H9 (cell line): ENCODE results near the gene RPL29. TPM values are rescaled to one million over a fixed set of nuclear protein-coding genes. Genes with fewer than 3 reads are reported as not detected.

ENCODE experiments used
- DNase-seq: peaks from one replicate; pipeline ENCODE4 v3.0.0-alpha.2; 2017
- H2AFZ ChIP-seq: one replicate; pipeline ENCODE4 v1.6.1; 2013; ENCODE audit warnings: mild to moderate bottlenecking, low read length, control low read depth, moderate library complexity
- H2AK5ac ChIP-seq: 2 replicates; pipeline ENCODE4 v1.6.1; 2013; ENCODE audit warnings: low read length, control low read depth, mixed read lengths; ENCODE audit not compliant: insufficient read length
- H2BK120ac ChIP-seq: one replicate; pipeline ENCODE4 v1.6.1; 2013; ENCODE audit warnings: low read depth, mild to moderate bottlenecking, low read length, control low read depth, inconsistent platforms; ENCODE audit not compliant: poor library complexity, severe bottlenecking
- H2BK12ac ChIP-seq: 2 replicates; pipeline ENCODE4 v1.6.1; 2013; ENCODE audit warnings: low read length, control low read depth, mixed read lengths, low read depth; ENCODE audit not compliant: insufficient read length
- H2BK15ac ChIP-seq: 2 replicates; pipeline ENCODE4 v1.6.1; 2013; ENCODE audit warnings: low read depth, low read length, control low read depth
- H2BK20ac ChIP-seq: one replicate; pipeline ENCODE4 v1.6.1; 2013; ENCODE audit warnings: low read depth, mild to moderate bottlenecking, low read length, control low read depth, inconsistent platforms; ENCODE audit not compliant: poor library complexity, severe bottlenecking
- H2BK5ac ChIP-seq: 2 replicates; pipeline ENCODE4 v1.6.1; 2013; ENCODE audit warnings: low read length, control low read depth, mixed read lengths; ENCODE audit not compliant: insufficient read length
- H3K14ac ChIP-seq: 2 replicates; pipeline ENCODE4 v1.6.1; 2013; ENCODE audit warnings: low read length, control low read depth; ENCODE audit not compliant: insufficient read depth
- H3K18ac ChIP-seq: 2 replicates; pipeline ENCODE4 v1.6.1; 2013; ENCODE audit warnings: low read depth, mild to moderate bottlenecking, mixed read lengths, low read length, control low read depth; ENCODE audit not compliant: insufficient read length
- H3K23ac ChIP-seq: 2 replicates; pipeline ENCODE4 v1.6.1; 2013; ENCODE audit warnings: low read length, control low read depth, mixed read lengths, low read depth; ENCODE audit not compliant: insufficient read length
- H3K23me2 ChIP-seq: 2 replicates; pipeline ENCODE4 v1.6.1; 2013; ENCODE audit warnings: low read depth, mild to moderate bottlenecking, mixed read lengths, low read length, control low read depth; ENCODE audit not compliant: insufficient read length, poor library complexity, severe bottlenecking
- H3K27ac ChIP-seq: 2 replicates; pipeline ENCODE4 v1.5.1; 2013; ENCODE audit warnings: low read length, control low read depth, mixed read lengths, low read depth; ENCODE audit not compliant: insufficient read length
- H3K27me3 ChIP-seq: 2 replicates; pipeline ENCODE4 v1.6.1; 2013; ENCODE audit warnings: low read length, control low read depth, inconsistent platforms; ENCODE audit not compliant: insufficient read depth
- H3K4ac ChIP-seq: 2 replicates; pipeline ENCODE4 v1.6.1; 2013; ENCODE audit warnings: low read depth, mild to moderate bottlenecking, control low read depth, inconsistent platforms, low read length, moderate library complexity
- H3K4me1 ChIP-seq: 2 replicates; pipeline ENCODE4 v1.6.1; 2013; ENCODE audit warnings: low read length, control low read depth, inconsistent platforms; ENCODE audit not compliant: insufficient read depth
- H3K4me2 ChIP-seq: 2 replicates; pipeline ENCODE4 v1.6.1; 2013; ENCODE audit warnings: low read length, control low read depth, mixed read lengths; ENCODE audit not compliant: insufficient read length, insufficient read depth
- H3K56ac ChIP-seq: 2 replicates; pipeline ENCODE4 v1.6.1; 2013; ENCODE audit warnings: low read depth, mild to moderate bottlenecking, mixed read lengths, low read length, control low read depth; ENCODE audit not compliant: insufficient read length
- H3K79me1 ChIP-seq: 2 replicates; pipeline ENCODE4 v1.6.1; 2013; ENCODE audit warnings: low read depth, mild to moderate bottlenecking, moderate library complexity, low read length, control low read depth, inconsistent platforms; ENCODE audit not compliant: insufficient read depth, poor library complexity, severe bottlenecking
- H3K79me2 ChIP-seq: 2 replicates; pipeline ENCODE4 v1.6.1; 2013; ENCODE audit warnings: low read length, control low read depth, inconsistent platforms; ENCODE audit not compliant: insufficient read depth
- H3K9ac ChIP-seq: 2 replicates; pipeline ENCODE4 v1.6.1; 2013; ENCODE audit warnings: low read length, control low read depth, mixed read lengths; ENCODE audit not compliant: insufficient read length; ENCODE audit errors: extremely low read depth
- H3K9me3 ChIP-seq: one replicate; pipeline ENCODE4 v1.6.1; 2013; ENCODE audit warnings: low read depth, low read length, inconsistent platforms; ENCODE audit not compliant: control insufficient read depth
- H3T11ph ChIP-seq: one replicate; pipeline ENCODE4 v1.6.1; 2013; ENCODE audit warnings: mild to moderate bottlenecking, low read length, control low read depth, inconsistent platforms
- H4K20me1 ChIP-seq: one replicate; pipeline ENCODE4 v1.6.1; 2013; ENCODE audit not compliant: control insufficient read depth, insufficient read length, insufficient read depth
- H4K5ac ChIP-seq: 2 replicates; pipeline ENCODE4 v1.6.1; 2013; ENCODE audit warnings: low read depth, mild to moderate bottlenecking, mixed read lengths, low read length, control low read depth; ENCODE audit not compliant: insufficient read length
- H4K8ac ChIP-seq: replicated peaks from 2 replicates; pipeline ENCODE4 v1.6.1; 2013; ENCODE audit warnings: low read length, control low read depth, mixed read lengths, low read depth; ENCODE audit not compliant: insufficient read length
- H4K91ac ChIP-seq: 2 replicates; pipeline ENCODE4 v1.6.1; 2013; ENCODE audit warnings: low read depth, mild to moderate bottlenecking, moderate library complexity, mixed read lengths, low read length, control low read depth; ENCODE audit not compliant: insufficient read length
- H3K27ac Mint-ChIP-seq, 3 experiments: 2 replicates in 2 of 3; 3 replicates in 1 of 3; pipeline ENCODE4 v1.8.0; 2020 to 2021; ENCODE audit warnings: mixed read lengths in 3 of 3, mild to moderate bottlenecking in 1 of 3, moderate library complexity in 1 of 3
- H3K27me3 Mint-ChIP-seq: 2 replicates; pipeline ENCODE4 v1.8.0; 2021; ENCODE audit warnings: low read depth, mild to moderate bottlenecking, moderate library complexity, mixed read lengths
- H3K36me3 Mint-ChIP-seq, 3 experiments: 2 replicates in 2 of 3; 3 replicates in 1 of 3; pipeline ENCODE4 v1.8.0; 2020 to 2021; ENCODE audit warnings: low read depth in 3 of 3, mixed read lengths in 3 of 3; ENCODE audit not compliant: insufficient read depth in 1 of 3
- H3K4me1 Mint-ChIP-seq, 2 experiments: 2 replicates each; pipeline ENCODE4 v1.8.0; 2020; ENCODE audit warnings: mixed read lengths in 2 of 2
- H3K4me3 Mint-ChIP-seq, 2 experiments: 2 replicates in 1 of 2; 3 replicates in 1 of 2; pipeline ENCODE4 v1.8.0; 2020 to 2021; ENCODE audit warnings: mild to moderate bottlenecking in 2 of 2, mixed read lengths in 2 of 2, moderate library complexity in 1 of 2
- H3K9me3 Mint-ChIP-seq, 2 experiments: 2 replicates in 1 of 2; 3 replicates in 1 of 2; pipeline ENCODE4 v1.8.0; 2020; ENCODE audit warnings: mild to moderate bottlenecking in 2 of 2, mixed read lengths in 2 of 2, moderate library complexity in 1 of 2
- WGBS: extraction: QIAGEN DNeasy Blood & Tissue Kit; methylation state at CpG from one replicate; pipeline ENCODE4 v1.1.7; 2013; ENCODE audit warnings: missing lambda C conversion rate, low lambda C conversion rate, mixed read lengths; ENCODE audit not compliant: insufficient read length; ENCODE audit errors: extremely low coverage; 5-methylcytosine and 5-hydroxymethylcytosine counted together
- total RNA-seq: library from RNA; stranded (reverse); gene quantifications from 2 replicates; pipeline ENCODE4 v1.2.1, GENCODE V29; 2021
- TF ChIP-seq, protein P1 (sequence below): fragments of 200-600 bp; sonication (generic); conservative IDR thresholded peaks from 3 replicates; pipeline ENCODE4 v1.8.0; 2021; ENCODE audit warnings: antibody characterized with exemption, mild to moderate bottlenecking

RPL29 gene
- total RNA-seq, 1 experiment from 2014 or later, result 1,592 TPM

DNA sequence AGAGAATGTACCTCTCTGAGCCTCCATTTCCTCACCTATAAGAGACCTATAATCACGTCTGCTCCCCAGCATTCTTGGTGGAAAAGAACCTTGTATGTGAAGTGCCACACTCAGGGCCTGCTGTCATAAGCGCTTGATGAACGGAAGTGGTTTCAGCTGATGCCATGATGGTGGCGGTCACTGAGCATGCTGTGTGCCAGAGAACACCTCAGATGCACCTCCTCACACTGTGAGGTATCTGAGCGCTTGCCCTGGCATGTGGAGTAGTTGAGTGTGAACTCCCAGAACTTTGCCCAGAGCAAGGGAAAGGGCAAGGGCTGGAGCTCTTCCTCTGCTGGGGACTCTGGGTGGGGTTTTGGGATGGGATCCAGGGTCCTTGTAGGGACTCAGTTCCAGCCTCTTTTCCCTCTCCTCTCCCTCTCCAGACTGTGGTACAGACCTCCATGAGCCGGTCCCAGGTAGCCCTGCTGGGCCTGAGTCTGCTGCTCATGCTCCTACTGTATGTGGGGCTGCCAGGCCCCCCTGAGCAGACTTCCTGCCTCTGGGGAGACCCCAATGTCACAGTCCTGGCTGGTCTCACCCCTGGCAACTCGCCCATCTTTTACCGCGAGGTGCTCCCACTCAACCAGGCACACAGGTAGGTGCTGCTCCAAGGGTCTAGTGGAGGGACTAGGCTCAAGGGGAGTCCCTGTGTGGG, 18.1 kb downstream of the RPL29 start:
- WGBS, result no CpG with 5 or more reads among the region's 9 CpGs

More for the DNA sequence above, 18.1 kb downstream of the RPL29 start:
- DNase-seq, result no peak
- TF ChIP-seq, protein P1, sequence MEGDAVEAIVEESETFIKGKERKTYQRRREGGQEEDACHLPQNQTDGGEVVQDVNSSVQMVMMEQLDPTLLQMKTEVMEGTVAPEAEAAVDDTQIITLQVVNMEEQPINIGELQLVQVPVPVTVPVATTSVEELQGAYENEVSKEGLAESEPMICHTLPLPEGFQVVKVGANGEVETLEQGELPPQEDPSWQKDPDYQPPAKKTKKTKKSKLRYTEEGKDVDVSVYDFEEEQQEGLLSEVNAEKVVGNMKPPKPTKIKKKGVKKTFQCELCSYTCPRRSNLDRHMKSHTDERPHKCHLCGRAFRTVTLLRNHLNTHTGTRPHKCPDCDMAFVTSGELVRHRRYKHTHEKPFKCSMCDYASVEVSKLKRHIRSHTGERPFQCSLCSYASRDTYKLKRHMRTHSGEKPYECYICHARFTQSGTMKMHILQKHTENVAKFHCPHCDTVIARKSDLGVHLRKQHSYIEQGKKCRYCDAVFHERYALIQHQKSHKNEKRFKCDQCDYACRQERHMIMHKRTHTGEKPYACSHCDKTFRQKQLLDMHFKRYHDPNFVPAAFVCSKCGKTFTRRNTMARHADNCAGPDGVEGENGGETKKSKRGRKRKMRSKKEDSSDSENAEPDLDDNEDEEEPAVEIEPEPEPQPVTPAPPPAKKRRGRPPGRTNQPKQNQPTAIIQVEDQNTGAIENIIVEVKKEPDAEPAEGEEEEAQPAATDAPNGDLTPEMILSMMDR, result no peak
- Histone ChIP-seq H2BK120ac (no peak overlapping the region), H3K14ac (no peak overlapping the region), H2AK5ac (no peak overlapping the region), H3K23me2 (peaks cover 14% of the 10 kb centered on the region), H3K4ac (no peak overlapping the region), H3K23ac (no peak overlapping the region), H2AFZ (no peak overlapping the region), H3K4me2 (no peak overlapping the region), H2BK15ac (no peak overlapping the region), H4K5ac (no peak overlapping the region), H2BK12ac (no peak overlapping the region), H4K8ac (no peak overlapping the region), H3K4me1 (peaks cover 9% of the 10 kb centered on the region; the same call in 1 of the 2 replicates), H3K9me3 (no peaks in the 10 kb centered on the region), H4K91ac (no peak overlapping the region), H3K79me2 (no peaks in the 10 kb centered on the region), H3K27ac (no peak overlapping the region), H4K20me1 (peaks cover 3% of the 10 kb centered on the region), H3K27me3 (peaks cover 7% of the 10 kb centered on the region; the same call in 1 of the 2 replicates), H3K79me1 (no peaks in the 10 kb centered on the region), H3K18ac (no peak overlapping the region), H3K56ac (no peak overlapping the region), H2BK5ac (no peak overlapping the region), H2BK20ac (no peak overlapping the region), H3K9ac (no peak overlapping the region), H3T11ph (no peak overlapping the region)
- Mint-ChIP-seq H3K27ac (no peak overlapping the region), H3K4me1 (peaks cover 18 to 27% of the 10 kb centered on the region in 2 experiments), H3K27me3 (peaks cover 34% of the 10 kb centered on the region), H3K36me3 (peaks cover 0 to 2% (median 0%) of the 10 kb centered on the region in 3 experiments; a peak in 3 of 7 replicates), H3K4me3 (no peak overlapping the region), H3K9me3 (peaks cover 0 to 2% of the 10 kb centered on the region in 2 experiments; a peak in 1 of 5 replicates)
